Activated CD8-positive, alpha-beta memory T cell treated with anti-CD3 and anti-CD28 coated beads, Interleukin-2, amount 50 U/mL, for 24 hours (primary cell): ENCODE results near the gene HSPA4L.

Experiments used
- DNase-seq: peaks from one replicate; pipeline ENCODE4 v3.0.0-alpha.2; 2020; ENCODE audit errors: extremely low read depth

HSPA4L gene

DNA sequence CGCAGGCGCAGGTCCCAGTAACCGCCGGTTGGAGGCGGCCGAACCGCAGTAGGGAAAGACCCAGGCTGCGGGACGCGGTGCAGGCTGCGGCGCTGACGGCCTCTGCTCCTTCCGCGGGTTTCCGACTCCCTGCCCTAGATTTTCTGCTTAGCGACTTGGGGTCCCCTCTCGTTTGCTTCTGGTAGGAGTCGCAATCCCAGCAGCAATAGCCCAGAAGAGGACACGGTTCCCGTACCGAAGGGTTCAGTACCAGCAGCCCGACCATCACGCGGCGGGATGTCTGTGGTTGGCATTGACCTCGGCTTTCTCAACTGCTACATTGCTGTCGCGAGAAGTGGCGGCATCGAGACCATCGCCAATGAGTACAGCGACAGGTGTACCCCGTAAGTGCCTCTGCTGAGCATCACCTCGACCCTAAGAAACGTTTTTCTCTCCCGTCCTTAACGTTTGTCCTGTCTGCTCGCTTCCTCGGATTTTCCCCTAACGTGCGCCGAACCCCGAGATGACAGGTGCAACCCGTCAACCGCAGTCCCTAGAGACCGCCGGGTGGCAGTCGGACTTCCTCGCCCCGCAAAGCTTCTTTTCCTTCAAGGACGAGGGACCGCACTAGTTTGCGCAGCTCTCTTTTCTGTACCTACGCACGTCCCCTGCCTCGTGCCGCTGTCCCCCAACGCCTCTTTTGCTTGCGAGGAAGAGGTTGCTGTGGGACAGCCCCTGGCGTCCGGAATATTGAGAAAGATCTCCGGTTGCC is at the start of gene HSPA4L:
TSS of gene HSPA4L (plus strand) at position 48 of the 751 bp plus-strand sequence. CDS start at position 277, 229 bp downstream.
- DNase-seq = peak; percentile 7

DNA sequence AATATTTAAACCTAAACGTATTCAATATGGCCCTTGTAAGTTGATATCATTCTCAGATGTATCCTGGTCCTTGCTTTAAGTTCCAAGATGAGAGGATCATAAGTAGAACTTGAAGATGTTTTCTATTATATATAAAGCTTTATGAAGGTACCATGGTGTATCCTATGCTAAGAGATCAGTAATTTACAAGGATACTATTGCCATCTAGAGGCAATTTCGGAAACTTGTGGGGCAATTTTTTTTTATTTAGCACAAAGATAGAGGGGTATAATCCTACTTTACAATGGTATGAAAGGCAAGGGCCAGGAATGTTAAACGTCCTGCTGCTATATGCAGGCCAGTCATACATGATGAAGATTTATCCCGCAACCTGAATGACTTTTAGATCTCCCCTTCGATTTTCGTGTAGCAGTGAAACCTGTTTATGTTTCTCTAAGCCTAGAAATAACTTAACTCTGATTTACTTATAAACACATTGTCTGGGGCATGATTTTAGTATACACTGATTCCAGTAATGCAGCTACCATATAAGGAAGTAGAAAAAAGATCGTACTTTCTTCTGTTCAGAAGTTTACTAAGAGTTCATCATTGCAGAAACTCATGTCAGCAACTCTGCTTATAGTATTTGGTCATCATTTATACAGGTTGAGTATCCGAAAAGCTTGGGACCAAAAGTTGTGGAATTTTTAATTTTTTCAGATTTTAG is 49.3 kb upstream of the HSPA4L start:
- DNase-seq = no peak

DNA sequence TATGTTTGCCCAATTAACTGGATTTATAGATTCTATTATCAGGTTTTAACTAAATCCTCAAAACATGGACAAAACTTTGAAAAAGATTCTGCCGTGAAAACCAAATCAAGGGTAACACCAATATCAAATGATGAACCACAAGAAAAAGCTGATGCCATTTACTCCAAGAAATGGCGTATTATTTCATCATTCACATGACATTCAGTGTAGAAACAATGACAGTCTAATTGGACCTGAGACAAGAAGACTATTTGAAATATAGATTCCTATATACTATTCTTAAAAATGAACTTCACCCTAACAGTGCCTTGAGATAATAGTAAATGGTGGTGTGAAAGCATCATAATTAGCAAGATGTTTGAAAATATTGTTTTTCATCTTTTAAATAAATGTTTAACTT is 47.1 kb upstream of the HSPA4L start:
- no peak for DNase-seq

DNA sequence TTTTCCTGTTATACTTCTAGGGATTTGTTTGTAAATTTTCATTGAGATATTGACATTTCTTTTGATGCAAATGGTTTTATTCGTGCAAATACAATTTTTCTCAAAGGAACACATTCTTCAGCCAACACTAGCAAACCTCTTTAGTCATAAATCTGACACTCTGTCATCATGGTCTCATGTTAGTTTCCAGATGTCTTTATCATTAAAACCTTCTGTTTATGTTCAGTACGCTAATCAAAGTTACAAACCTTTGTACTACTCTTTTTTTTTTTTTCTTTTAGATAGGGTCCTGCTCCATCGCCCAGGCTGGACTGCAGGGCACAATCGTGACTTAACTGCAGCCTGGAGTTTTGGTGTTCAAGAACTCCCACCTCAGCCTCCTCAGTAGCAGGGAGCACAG is 44.8 kb upstream of the HSPA4L start:
- DNase-seq = no peak

DNA sequence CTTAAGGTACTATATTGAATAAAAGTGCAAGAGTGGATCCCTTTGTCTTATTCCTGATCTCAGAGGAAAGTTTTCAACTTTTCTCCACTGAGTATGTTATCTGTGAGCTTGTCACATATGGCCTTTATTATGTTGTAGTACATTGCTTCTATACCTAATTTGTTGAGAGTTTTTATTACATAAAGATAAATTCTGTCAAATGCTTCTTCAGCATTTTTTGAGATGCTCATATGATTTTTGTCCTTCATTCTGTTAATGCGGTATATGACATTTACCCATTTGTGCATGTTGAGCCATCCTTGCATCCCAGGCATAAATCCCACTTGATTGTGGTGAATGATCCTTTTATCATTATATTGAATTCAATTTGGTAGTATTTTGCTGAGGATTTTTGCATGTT is 40.9 kb upstream of the HSPA4L start:
- no peak for DNase-seq

DNA sequence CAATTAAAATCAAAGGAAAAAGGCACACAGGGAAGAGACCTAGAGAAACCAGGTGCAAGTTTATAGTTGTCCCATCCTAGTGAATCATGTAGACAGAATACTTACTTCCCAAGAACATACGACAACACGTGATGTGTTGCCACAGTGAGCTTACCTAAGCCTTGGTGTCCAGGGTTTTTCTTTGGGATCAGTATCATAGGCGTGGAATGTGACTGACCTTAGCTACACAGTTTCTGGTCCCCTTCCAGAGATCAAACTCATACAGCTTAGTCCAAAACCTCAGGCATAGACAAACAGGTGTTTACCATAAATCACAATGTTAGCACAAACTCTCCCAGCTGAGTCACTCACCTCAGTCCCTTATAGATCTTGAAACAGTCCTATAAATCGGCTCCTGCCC is 34.2 kb upstream of the HSPA4L start:
- no peak for DNase-seq

DNA sequence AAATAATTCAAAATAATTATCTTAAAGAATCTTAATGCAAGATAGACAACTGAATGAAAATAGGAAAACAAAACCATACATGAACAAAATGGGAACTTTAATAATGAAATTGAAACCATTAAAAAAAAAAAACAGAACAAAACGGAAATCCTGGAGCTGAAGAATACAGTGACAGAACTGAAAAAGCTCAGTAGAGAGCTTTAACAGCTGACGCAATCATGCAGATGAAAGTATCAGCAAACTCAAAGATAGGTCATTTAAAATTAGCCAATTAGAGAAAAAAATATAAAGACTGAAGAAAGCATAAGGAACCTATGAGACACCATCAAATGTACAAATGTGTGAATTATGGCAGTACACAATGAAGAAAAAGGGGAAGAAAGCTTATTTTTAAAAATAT is 33.2 kb upstream of the HSPA4L start:
- DNase-seq = no peak

DNA sequence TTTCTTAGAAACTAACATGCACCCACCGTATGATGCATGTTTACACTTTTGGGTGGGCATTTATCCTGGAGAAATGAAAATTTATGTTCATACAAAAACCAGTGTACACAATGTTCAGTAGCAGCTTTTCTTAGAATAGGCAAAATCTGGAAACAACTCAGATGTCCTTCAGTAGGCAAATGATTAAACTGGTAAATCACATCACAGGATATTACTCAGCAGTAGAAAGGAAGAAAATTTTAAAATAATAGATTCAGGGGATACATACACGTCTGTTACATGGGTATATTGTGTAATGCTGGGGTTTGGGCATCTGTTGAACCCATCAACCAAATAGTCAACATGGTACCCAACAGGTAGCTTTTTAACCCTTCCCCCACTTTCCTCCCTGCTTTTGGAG is 25.2 kb upstream of the HSPA4L start:
- no peak for DNase-seq

DNA sequence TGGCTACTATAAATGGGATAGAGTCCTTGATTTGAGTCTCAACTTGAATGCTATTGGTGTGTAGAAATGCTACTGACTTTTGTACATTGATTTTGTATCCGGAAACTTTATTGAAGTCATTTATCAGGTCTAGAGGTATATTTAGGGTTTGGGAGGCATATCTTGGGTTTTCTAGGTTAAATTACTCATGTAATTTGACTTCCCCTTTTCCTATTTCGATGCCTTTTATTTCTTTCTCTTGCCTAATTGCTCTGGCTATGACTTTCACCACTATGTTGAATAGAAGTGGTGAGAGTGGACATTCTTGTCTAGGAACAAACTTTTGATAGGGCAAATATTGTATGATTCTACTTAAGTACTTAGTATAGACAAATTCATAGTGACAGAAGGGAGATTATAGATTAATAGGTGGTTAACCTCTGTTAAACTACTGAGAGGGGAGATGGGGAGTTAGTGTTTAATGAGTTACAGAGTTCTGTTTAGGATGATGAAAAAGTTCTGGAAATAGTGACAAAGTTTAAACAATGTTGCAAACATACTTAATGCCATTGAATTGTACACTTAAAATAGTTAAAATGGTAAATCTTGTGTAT is 22.8 kb upstream of the HSPA4L start:
- no peak for DNase-seq

DNA sequence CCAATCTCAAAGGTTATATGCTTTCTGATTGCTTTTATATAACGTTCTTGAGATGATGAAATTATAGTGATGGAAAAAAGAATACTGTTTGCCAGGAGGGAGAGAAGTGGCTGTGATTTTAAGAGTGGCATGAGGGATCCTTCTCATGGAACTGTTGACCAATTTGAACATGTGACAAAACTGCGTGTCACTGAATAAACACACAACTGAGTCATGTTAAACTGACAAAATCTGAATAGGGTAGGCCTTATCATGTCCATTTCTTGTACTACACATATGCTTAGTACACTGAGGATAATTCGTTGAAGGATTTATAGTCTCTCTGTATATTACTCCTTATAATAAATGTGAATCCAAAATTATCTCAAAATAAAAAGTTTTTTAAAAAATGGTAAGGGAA is 22.2 kb upstream of the HSPA4L start:
- no peak for DNase-seq

DNA sequence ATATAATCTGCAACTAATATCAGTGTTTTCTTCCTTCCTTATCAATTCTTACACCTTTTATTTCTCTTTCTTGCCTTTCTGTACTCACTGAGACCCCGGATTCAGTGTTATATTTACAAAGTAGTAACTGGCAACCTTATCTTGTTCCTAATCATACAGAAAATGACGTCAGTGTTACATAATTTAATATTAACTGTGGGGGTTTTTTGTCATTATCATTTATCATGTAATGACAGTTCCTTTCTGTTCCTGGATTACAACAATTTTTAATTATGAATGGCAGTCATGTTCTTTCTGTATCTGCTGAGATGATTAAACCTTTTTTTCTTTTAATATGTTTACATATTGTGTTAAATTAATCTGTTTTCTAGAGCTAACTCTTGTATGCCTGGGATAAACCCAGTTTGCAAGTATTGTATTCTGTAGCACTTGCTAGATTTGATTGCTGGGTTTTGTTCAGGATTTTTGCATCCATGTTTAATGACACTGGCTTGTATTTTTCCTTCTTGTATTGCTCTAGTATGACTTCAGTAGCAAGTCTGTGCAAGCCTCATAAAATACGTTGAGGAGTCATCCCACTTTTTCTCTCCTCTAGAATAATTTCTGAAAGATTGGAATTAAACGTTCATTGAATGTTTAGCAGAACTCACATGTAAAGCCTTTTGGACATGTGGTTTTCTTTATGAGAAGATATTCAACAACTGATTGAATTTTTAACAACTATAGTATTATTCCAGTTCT is 10.4 kb upstream of the HSPA4L start:
- no peak for DNase-seq

DNA sequence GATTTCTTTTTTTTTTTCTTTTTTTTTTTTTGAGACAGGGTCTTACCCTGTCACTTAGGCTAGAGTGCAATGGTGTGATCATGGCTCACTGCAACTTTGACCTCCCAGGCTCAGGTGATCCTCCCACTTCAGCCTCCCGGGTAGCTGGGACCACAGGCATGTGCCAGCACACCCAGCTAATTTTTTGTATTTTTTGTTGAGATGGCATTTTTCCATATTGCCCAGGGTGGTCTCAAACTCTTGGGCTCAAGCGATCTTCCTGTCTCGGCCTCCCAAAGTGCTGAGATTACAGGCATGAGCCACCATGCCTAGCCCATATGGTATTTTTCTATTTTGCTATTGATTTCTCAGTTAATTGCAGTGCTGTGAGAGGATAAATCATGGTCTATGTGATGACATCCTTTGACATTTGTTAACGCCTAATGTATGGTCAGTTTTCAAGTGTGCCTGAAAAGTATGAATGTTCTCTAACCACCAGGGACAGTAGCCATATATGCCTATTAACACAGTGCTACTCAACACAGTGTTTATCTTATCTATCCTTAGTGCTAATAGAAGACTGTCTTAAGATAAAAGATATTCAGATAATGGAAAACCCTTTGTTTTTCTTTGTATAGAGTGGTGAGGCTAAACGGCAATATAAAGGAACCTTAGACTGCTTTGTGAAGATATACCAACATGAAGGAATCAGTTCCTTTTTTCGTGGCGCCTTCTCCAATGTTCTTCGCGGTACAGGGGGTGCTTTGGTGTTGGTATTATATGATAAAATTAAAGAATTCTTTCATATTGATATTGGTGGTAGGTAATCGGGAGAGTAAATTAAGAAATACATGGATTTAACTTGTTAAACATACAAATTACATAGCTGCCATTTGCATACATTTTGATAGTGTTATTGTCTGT is 9.1 kb upstream of the HSPA4L start:
- DNase-seq = no peak

DNA sequence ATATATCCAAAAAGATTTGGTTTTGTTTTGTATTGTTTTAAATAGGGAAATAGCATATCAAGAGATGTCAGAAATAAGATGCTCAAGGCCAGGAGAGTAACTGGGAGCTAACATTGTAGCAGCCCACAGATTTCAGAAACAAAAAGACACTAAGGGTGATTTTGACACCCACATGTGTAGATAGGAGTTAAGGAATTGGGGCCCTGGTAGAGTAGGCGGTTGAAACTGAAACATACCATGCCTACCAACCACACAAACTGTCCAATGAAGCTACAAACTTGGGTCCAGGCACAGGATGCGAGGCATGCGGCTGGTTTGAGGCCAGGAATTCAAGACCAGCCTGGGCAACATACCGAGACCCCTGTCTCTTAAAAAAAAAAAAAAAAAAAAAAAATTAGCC is 6.3 kb upstream of the HSPA4L start:
- no peak for DNase-seq

DNA sequence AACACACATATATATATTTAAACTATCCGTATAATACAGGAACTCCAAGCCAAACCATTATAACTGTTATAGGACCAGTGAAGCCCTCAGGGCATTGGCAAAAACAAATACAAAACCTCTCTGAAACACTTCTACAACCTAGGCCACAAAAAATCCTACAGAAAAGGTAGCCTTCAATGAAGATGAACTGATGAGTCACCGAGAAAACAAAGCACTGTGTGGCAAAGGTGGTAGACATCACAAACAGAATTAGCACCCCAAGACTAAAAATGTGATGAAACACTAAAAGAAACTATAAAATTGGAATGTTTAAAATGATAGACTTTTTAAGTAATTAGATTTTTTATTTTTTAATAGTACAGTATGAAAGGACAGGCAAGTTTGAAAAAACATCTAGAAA is 5.5 kb upstream of the HSPA4L start:
- no peak for DNase-seq

DNA sequence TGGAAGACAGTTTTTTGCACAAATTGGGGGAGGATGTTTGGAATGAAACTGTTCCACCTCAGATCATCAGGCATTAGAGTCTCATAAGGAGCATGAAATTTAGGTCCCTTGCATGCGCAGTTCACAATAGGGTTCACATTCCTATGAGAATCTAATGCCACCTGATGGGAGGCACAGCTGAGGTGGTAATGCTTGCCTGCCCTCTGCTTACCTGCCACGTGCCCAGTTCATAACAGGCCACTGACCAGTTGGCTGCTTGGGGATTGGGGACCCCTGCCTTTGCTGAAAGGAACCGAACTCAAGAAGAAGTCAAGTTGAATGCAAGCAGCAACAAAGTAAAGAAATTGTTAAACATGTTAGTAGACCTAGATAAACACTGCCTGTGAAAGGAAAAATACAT is 4.6 kb upstream of the HSPA4L start:
- DNase-seq = no peak

DNA sequence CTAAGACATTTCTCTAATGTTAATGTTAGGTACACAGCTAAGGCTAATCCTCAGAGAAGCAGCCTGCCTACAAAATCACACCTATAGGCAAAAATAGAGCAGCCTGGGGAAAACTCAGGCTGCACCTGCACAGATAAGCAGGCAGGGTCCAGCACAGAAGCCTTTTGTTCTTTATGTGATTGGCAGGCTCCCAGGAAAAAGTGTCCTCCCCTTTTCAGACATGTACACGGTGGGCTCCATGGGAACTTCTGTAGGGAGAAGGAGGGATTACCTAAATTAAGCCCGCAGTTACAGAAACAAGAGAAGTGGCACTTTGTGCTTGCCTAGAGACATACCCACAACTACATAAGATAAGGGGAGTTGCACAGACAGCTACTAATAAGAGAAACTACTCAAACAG is 4.0 kb upstream of the HSPA4L start:
- DNase-seq = no peak

DNA sequence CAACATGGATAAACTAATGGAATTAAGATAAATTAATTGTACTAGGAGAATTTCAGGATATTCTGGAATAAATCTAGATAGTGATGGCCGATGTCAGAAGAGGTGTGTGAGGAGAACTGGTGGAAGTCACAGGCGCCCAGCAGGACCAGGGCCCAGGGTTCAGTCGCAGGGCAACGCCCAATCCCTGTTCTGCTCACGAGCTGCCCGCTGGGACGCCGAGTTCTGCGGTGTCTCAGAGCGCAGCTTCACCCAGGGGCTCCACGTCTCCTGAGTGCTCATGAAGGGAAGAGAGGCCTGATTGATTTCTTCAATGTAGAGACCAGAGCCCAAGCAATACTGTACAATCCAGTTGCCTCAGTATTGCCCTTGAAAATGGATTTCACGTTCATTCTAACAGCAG is 1.5 kb upstream of the HSPA4L start:
- DNase-seq = no peak

DNA sequence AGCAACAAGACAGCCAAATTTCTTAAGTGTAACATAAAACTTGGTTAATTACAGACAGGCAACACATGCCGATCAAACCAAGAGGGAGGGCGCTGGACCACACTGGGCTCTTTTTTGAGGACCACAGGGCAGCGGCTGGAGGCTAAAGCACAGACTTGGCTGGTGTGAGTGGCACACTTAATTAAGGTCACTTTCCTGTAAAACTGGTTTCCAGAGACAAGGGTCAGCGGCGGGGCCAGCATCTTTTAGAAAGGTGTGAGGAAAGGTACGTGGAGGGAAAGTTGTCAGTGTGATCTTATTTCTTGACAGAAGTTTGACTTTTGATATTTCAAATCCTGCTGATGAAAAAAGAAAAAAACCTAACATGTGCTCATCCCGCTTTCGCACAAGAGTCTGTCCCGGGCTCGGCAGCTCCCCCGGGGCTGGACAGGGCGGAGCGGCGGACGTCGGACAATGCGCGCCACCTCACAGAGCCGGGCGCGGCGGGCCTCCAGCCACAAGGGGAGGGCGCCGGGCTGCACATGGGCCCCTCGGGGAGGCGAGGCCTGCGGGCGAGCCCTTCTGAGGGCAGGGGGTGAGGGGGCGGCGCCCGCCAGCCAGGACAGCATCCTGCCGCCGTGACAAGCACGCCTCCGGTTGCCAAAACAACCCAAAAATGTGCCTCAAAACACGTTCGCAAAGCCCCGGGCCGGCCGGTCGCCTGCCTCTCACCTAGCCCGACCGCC is 660 bp upstream of the HSPA4L start:
- no peak for DNase-seq

DNA sequence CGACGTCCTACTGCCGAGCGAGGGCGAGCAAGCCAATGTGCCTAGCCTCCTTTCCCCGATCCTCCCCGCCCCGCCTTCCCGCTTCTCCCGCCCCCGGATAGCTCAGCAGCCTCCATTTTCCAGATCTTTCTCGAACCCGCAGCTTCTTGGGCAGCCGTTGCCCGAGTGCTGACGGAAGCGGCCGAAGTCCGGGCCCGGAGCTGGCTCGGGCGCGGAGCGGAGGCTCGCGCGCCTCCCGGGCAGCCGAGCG is 172 bp upstream of the HSPA4L start:
- no peak for DNase-seq

DNA sequence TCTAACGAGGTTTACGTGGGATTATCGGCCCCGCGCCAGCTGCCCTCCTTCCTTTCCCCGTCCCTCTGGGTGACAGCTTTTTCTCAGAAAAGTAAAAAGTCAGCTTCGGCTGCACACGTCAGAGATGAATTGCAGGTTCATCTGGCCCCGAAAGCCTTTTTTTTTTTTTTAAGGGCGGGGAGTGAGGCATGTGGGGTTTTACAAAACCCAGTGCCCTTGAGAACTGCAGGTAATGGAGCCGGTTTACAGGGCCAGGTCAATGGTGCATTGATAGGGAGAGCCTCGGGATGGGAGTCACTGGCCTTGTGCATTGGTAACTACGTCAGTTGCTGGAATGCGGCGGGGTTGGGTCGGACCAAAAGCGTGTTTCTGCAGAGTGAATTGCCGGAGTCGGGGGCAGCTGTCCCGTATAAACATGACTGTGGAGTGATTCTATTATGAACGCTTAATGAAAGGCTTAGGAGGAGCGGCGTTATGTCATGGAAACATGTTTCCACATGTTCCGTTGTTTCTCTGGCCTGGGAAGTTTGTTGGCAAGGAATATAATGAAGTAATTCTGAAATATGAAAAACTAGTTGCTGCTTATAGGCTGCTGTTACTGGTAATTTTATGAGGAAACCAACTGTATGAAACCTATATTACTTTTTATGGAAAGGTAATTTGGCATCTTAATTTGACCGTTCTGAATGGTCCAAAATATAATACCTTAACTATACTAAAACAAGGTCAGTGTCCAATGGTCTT is 1.1 kb downstream of the HSPA4L start:
- no peak for DNase-seq
